HEK293 (cell line): Measurements from ENCODE around the gene POLR3A.

Source experiments
- ATF2 ChIP-seq: fragments of 450-650 bp; formaldehyde crosslinking; IDR thresholded peaks from 2 replicates; pipeline ENCODE4 v1.5.1; 2016; ENCODE audit warnings: missing biosample characterization, missing genetic modification characterization, low read depth
- GLIS1 ChIP-seq: fragments of 450-650 bp; formaldehyde crosslinking; IDR thresholded peaks from 2 replicates; pipeline ENCODE4 v1.5.1; 2016; ENCODE audit warnings: missing biosample characterization, missing genetic modification characterization
- INSM2 ChIP-seq: fragments of 450-650 bp; formaldehyde crosslinking; IDR thresholded peaks from 2 replicates; pipeline ENCODE4 v1.5.1; 2016; ENCODE audit warnings: missing biosample characterization, missing genetic modification characterization
- PRDM10 ChIP-seq: fragments of 450-650 bp; formaldehyde crosslinking; IDR thresholded peaks from 2 replicates; pipeline ENCODE4 v1.5.1; 2016; ENCODE audit warnings: missing biosample characterization, missing genetic modification characterization
- ZNF157 ChIP-seq: fragments of 450-650 bp; formaldehyde crosslinking; IDR thresholded peaks from 2 replicates; pipeline ENCODE4 v1.5.1; 2016; ENCODE audit warnings: missing biosample characterization, missing genetic modification characterization
- ZNF280C ChIP-seq: fragments of 450-650 bp; formaldehyde crosslinking; IDR thresholded peaks from 2 replicates; pipeline ENCODE4 v1.5.1; 2016; ENCODE audit warnings: missing biosample characterization, missing genetic modification characterization
- ZNF302 ChIP-seq: fragments of 450-650 bp; formaldehyde crosslinking; IDR thresholded peaks from 2 replicates; pipeline ENCODE4 v1.5.1; 2016; ENCODE audit warnings: missing biosample characterization, missing genetic modification characterization, low read depth
- ZNF311 ChIP-seq: fragments of 450-650 bp; formaldehyde crosslinking; IDR thresholded peaks from 2 replicates; pipeline ENCODE4 v1.5.1; 2017; ENCODE audit warnings: missing biosample characterization, missing genetic modification characterization, borderline replicate concordance
- ZNF362 ChIP-seq: fragments of 450-650 bp; formaldehyde crosslinking; IDR thresholded peaks from 2 replicates; pipeline ENCODE4 v1.5.1; 2016; ENCODE audit warnings: missing biosample characterization, missing genetic modification characterization
- ZNF394 ChIP-seq: fragments of 450-650 bp; formaldehyde crosslinking; IDR thresholded peaks from 2 replicates; pipeline ENCODE4 v1.5.1; 2016; ENCODE audit warnings: missing biosample characterization, missing genetic modification characterization, mild to moderate bottlenecking, moderate library complexity, borderline replicate concordance
- ZNF510 ChIP-seq: fragments of 450-650 bp; formaldehyde crosslinking; IDR thresholded peaks from 2 replicates; pipeline ENCODE4 v1.5.1; 2018; ENCODE audit warnings: mild to moderate bottlenecking, missing genetic modification characterization, missing biosample characterization; ENCODE audit not compliant: insufficient replicate concordance
- ZNF521 ChIP-seq: fragments of 450-650 bp; formaldehyde crosslinking; IDR thresholded peaks from 2 replicates; pipeline ENCODE4 v1.5.1; 2017; ENCODE audit warnings: missing biosample characterization, mild to moderate bottlenecking, missing genetic modification characterization
- ZNF558 ChIP-seq: fragments of 450-650 bp; formaldehyde crosslinking; IDR thresholded peaks from 2 replicates; pipeline ENCODE4 v1.5.1; 2016; ENCODE audit warnings: missing biosample characterization, missing genetic modification characterization
- ZNF785 ChIP-seq: fragments of 450-650 bp; formaldehyde crosslinking; IDR thresholded peaks from 2 replicates; pipeline ENCODE4 v1.5.1; 2016; ENCODE audit warnings: missing biosample characterization, missing genetic modification characterization
- TF ChIP-seq, protein P1 (sequence below): fragments of 450-650 bp; formaldehyde crosslinking; IDR thresholded peaks from 2 replicates; pipeline ENCODE4 v1.5.1; 2017; ENCODE audit warnings: missing biosample characterization, missing genetic modification characterization
- TF ChIP-seq, protein P2 (sequence below): fragments of 450-650 bp; formaldehyde crosslinking; IDR thresholded peaks from 2 replicates; pipeline ENCODE4 v1.5.1; 2016; ENCODE audit warnings: missing biosample characterization, missing genetic modification characterization, borderline replicate concordance
- TF ChIP-seq, protein P3 (sequence below): fragments of 450-650 bp; formaldehyde crosslinking; IDR thresholded peaks from 2 replicates; pipeline ENCODE4 v1.5.1; 2017; ENCODE audit warnings: missing biosample characterization, missing genetic modification characterization

Gene POLR3A

GRCh38 chr10:78047314-78047891 is 18.1 kb upstream of the POLR3A start (continued):
- TF ChIP-seq ZNF521 = no peak
- no peak for TF ChIP-seq ZNF302 (tag by site-specific recombination)
- TF ChIP-seq, protein P1, sequence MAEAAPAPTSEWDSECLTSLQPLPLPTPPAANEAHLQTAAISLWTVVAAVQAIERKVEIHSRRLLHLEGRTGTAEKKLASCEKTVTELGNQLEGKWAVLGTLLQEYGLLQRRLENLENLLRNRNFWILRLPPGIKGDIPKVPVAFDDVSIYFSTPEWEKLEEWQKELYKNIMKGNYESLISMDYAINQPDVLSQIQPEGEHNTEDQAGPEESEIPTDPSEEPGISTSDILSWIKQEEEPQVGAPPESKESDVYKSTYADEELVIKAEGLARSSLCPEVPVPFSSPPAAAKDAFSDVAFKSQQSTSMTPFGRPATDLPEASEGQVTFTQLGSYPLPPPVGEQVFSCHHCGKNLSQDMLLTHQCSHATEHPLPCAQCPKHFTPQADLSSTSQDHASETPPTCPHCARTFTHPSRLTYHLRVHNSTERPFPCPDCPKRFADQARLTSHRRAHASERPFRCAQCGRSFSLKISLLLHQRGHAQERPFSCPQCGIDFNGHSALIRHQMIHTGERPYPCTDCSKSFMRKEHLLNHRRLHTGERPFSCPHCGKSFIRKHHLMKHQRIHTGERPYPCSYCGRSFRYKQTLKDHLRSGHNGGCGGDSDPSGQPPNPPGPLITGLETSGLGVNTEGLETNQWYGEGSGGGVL (tag by site-specific recombination) = no peak
- TF ChIP-seq, protein P2, sequence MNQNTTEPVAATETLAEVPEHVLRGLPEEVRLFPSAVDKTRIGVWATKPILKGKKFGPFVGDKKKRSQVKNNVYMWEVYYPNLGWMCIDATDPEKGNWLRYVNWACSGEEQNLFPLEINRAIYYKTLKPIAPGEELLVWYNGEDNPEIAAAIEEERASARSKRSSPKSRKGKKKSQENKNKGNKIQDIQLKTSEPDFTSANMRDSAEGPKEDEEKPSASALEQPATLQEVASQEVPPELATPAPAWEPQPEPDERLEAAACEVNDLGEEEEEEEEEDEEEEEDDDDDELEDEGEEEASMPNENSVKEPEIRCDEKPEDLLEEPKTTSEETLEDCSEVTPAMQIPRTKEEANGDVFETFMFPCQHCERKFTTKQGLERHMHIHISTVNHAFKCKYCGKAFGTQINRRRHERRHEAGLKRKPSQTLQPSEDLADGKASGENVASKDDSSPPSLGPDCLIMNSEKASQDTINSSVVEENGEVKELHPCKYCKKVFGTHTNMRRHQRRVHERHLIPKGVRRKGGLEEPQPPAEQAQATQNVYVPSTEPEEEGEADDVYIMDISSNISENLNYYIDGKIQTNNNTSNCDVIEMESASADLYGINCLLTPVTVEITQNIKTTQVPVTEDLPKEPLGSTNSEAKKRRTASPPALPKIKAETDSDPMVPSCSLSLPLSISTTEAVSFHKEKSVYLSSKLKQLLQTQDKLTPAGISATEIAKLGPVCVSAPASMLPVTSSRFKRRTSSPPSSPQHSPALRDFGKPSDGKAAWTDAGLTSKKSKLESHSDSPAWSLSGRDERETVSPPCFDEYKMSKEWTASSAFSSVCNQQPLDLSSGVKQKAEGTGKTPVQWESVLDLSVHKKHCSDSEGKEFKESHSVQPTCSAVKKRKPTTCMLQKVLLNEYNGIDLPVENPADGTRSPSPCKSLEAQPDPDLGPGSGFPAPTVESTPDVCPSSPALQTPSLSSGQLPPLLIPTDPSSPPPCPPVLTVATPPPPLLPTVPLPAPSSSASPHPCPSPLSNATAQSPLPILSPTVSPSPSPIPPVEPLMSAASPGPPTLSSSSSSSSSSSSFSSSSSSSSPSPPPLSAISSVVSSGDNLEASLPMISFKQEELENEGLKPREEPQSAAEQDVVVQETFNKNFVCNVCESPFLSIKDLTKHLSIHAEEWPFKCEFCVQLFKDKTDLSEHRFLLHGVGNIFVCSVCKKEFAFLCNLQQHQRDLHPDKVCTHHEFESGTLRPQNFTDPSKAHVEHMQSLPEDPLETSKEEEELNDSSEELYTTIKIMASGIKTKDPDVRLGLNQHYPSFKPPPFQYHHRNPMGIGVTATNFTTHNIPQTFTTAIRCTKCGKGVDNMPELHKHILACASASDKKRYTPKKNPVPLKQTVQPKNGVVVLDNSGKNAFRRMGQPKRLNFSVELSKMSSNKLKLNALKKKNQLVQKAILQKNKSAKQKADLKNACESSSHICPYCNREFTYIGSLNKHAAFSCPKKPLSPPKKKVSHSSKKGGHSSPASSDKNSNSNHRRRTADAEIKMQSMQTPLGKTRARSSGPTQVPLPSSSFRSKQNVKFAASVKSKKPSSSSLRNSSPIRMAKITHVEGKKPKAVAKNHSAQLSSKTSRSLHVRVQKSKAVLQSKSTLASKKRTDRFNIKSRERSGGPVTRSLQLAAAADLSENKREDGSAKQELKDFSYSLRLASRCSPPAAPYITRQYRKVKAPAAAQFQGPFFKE (tag by site-specific recombination) = no peak
- TF ChIP-seq PRDM10 (tag by site-specific recombination) = 0 out of 2 replicates have a peak, but pooled peaks have one; percentile 13
- TF ChIP-seq, protein P3, sequence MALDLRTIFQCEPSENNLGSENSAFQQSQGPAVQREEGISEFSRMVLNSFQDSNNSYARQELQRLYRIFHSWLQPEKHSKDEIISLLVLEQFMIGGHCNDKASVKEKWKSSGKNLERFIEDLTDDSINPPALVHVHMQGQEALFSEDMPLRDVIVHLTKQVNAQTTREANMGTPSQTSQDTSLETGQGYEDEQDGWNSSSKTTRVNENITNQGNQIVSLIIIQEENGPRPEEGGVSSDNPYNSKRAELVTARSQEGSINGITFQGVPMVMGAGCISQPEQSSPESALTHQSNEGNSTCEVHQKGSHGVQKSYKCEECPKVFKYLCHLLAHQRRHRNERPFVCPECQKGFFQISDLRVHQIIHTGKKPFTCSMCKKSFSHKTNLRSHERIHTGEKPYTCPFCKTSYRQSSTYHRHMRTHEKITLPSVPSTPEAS (tag by site-specific recombination) = no peak
- no peak for TF ChIP-seq ZNF558 (tag by site-specific recombination)
- TF ChIP-seq ZNF157 (tag by site-specific recombination) = no peak
- no peak for TF ChIP-seq ZNF362 (tag by site-specific recombination)
- TF ChIP-seq ATF2 = no peak
- TF ChIP-seq ZNF510 = no peak
- TF ChIP-seq INSM2 (tag by site-specific recombination) = no peak
- TF ChIP-seq ZNF280C (tag by site-specific recombination) = no peak
- no peak for TF ChIP-seq ZNF311 (tag by site-specific recombination)
- TF ChIP-seq ZNF394 (tag by site-specific recombination) = no peak
- TF ChIP-seq ZNF785 (tag by site-specific recombination) = no peak
- TF ChIP-seq GLIS1 (tag by site-specific recombination) = no peak
